Fibroblast of skin of right biceps (primary cell): ENCODE data around the gene PABPN1L.
A peak's percentile ranks its signal among the peaks of the same experiment; 100 is the strongest.

Experiments used
- DNase-seq: peaks from one replicate; pipeline ENCODE4 v3.0.0-alpha.2; 2013

The PABPN1L gene

GRCh38 chr16:88867581-88868246 lies 1.3 kb upstream of the PABPN1L start:
- no peak for DNase-seq

DNA sequence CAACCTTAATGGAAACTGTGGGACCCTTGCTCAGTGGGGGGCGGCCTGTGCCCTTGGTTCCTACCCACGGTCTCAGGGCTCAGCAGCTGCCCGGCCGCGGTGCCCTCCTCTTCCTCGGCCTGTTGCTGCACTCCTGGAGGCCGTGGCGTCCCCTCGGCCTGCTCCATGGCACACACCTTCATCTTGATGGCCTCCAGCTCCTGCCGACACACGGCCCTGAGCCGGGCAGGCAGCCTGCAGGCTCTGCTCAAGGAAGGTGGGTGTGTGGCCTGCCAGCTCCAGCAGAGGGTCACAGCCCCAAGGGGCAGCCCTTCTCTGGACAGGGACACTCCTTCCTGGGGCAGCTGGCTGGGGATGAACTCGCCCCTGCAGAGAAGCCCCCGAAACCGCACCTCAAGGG lies 718 bp downstream of the PABPN1L start:
- no peak for DNase-seq

- no peak for DNase-seq
Measured at GRCh38 chr16:88865310-88865709, 1.1 kb downstream of the PABPN1L start.

GRCh38 chr16:88864521-88864920 lies 1.9 kb downstream of the PABPN1L start:
- DNase-seq, result no peak

GRCh38 chr16:88864099-88864498 lies 2.4 kb downstream of the PABPN1L start:
- no peak for DNase-seq

GRCh38 chr16:88863426-88863825 lies 3.0 kb downstream of the PABPN1L start:
- no peak for DNase-seq

GRCh38 chr16:88862968-88863367 lies 3.5 kb downstream of the PABPN1L start:
- no peak for DNase-seq

DNA sequence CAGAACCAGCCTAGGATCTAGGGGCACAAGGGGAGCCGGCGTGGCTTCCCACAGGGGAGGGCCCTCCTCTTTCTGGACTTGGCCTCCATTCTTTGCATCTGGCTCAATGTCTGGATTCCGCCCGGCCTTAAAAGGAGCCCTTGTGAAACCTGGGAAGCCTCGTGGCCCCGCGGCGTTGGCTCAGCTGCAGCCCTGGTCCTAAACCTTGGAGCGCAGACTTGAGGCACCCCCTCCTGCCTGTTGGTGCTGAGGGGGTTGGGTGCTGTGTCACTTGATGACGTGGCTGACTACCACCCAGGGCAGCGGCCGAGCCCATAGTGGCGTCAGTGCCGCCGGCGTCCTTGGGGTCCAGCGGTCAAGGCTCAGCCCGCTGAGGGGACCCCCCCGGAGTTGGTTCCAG lies 5.1 kb downstream of the PABPN1L start:
- no peak for DNase-seq

GRCh38 chr16:88859381-88860091 lies 6.9 kb downstream of the PABPN1L start:
- no peak for DNase-seq

DNA sequence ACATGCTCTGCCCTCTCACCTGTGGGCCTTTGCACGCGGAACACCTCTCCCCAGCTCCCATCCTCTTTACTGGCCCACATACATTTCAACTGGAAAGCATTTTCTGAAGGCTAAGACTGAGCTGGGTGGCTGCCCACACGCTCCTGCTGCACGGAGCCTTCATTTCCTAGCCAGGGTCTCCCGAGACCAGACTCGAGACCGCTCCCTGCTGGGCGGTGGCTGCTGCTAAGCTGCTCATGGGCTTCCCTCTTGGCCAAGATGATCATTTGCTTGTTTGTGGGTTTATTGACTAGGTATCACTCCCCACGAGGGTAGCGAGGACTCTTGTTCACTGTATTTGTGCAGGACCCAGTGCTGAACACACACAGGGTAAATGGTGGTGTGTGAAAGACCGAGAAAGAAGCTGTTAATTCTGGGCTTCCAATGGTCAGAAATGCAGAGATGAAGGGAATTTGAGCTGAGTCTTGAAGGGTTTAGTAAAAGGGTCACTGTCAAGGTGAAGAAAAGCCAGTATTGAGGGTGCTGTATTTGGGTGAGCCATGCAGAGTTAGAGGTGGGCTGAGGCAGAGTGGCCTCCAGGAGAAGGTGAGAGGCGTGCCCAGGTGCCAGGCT lies 8.6 kb downstream of the PABPN1L start:
- peak; percentile 69 for DNase-seq

GRCh38 chr16:88856828-88857727 lies 9.4 kb downstream of the PABPN1L start, which contains the start of the genes GALNS and TRAPPC2L:
GALNS (minus strand) TSS chr16:88856947; CDS start chr16:88856877, 70 bp downstream.
TRAPPC2L (plus strand) TSS chr16:88857127; CDS start chr16:88857151, 24 bp downstream.
- peak; percentile 93 for DNase-seq

DNA sequence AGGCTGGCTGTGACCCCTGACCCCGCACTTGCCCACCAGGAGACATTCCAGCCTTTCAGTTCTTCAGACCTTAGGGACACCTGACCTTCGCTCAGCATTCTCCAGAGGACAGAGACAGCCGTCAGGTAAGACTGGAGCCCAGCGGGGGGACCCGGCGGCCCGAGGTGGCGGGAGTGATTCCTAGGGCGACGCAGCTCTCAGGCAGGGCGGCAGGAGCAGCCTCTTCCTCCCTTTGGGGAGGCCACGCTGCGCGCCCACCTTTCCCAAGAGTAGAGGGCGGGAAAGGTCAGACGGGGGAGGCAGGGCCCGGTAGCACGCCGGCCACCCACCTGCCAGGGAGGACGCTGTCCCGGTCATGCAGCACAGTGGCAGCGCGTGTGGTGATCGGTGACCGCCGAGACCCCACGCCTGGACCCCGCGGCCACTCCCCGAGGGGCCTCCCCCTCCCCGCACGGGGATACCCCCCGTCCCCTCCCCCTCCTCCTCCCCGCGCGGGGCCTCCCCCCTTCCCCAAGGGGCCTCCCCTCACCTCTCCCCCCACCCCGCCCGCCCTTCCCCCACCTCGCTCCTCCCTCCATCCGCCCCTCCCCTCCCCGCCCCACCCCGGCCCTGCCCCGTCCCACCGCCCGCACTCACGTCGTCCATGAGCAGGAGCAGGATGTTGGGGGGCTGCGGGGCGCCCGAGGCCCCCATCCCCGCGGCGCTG lies 10.2 kb downstream of the PABPN1L start:
- DNase-seq, result no peak

DNA sequence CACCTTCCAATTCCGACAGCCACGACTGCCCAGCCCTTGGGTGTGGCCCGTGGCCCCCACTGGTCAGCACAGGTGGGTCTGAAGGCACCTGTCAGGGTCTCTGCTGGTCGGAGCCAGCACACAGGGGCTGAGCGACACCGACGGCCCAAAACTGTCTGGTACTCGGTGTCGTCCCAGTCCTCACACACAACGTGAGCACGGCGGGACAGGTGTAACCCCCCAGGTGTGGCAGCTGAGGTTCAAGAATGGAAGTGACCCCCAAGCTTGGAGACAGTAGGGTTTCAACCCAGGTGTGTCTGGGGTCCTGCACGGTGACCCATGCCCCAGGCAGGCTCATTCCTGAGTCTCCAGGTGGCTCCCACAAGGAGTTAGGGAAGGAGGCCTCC lies 10.7 kb downstream of the PABPN1L start:
- no peak for DNase-seq

DNA sequence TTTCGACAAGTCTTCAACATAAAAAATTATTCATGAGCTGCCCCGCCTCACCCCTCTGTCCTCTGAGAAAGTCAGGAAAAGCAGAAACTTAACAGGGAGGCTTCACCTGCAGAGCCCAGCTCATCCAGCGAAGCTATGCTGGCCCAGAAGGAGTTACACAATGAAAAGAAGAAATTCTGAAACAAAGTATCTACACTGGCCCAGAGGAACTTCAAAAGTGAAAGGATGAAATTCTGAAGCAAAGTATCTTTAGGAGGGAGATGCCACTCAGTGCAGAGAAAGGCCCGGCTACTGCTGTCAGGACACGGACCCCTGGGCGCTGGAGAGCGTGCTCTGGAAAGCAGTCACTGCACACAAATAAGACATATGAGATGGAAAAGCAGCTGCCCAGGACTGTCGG lies 11.3 kb downstream of the PABPN1L start:
- DNase-seq, result no peak

DNA sequence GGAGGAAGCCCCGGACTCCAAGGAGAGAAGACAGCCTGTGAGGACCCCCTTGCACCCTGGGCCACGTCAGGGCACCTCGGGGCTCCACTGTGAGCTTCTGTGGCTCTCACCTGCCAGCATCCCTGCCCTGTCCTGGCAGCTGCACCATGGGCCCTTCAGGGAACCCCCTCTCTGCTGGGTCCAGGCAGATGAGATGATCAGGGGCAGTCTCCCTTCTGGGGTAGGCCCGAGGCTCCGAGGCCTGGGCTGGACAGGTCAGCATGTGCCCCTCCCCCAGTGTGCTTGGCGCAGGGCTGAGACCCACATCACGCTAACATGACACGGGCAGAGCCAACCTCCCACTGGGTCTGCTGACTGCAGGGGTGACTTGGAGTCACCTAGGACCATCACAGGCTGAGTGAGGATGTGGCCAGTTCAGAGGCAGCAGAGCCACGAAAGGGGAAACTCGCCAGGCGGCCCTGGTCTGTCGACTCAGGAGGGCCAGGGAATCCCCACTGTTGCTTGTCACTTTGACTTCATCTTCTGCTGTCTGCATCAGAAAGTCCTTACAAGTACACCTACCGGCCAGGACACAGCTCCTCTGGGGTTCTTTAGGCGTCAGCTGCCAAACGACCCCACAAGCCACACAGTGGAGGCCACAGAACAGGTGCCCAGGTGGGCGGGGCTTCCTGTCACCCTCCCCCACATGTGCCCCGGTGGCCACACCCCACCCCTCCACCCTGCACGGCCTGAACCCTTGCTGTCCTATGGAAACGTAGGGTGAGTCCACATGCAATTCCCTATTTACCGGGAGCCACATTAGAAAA lies 12.0 kb downstream of the PABPN1L start:
- no peak for DNase-seq

- no peak for DNase-seq
Measured at GRCh38 chr16:88853325-88853941, 13.0 kb downstream of the PABPN1L start.

DNA sequence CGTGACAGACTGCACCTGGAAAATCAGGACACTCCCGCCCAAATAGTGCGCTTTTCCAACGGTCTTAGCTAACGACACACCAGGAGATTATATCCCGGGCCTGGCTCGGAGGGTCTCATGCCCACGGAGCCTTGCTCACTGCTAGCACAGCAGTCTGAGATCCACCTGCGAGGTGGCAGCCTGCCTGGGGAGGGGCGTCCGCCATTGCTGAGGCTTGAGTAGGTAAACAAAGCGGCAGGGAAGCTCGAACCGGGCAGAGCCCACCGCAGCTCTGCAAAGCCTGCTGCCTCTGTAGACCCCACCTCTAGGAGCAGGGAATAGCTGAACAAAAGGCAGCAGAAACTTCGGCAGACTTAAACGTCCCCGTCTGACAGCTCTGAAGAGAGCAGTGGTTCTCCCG lies 14.8 kb downstream of the PABPN1L start:
- no peak for DNase-seq

- DNase-seq, result no peak
Measured at GRCh38 chr16:88850531-88851199, 15.8 kb downstream of the PABPN1L start.

GRCh38 chr16:88848557-88848956 lies 17.9 kb downstream of the PABPN1L start:
- no peak for DNase-seq

DNA sequence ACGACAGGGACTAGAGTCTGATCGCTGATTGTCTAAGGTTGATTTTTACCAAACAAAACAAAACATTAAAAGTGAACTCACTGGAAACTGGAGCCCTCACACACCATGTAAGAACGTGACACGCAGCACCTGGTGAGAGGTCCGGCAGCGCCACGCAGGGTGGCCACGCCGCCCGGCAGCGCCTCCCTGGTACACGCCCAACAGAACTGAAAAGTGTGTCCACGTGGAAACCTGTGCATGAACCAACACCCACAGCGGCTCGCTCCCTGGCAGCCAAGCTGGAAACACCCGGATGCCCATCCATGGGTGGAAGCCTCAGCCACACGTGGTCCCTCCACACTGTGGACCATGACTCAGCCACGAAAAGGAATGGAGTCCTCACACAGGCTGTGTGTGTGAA lies 18.8 kb downstream of the PABPN1L start:
- no peak for DNase-seq
